ENCODE results near the gene BCL11A. TPM values are rescaled to one million over a fixed set of nuclear protein-coding genes. Genes with fewer than 3 reads are reported as not detected.

BCL11A gene
- total RNA-seq, 1 donor from 2014 or later = 6.7 TPM

DNA sequence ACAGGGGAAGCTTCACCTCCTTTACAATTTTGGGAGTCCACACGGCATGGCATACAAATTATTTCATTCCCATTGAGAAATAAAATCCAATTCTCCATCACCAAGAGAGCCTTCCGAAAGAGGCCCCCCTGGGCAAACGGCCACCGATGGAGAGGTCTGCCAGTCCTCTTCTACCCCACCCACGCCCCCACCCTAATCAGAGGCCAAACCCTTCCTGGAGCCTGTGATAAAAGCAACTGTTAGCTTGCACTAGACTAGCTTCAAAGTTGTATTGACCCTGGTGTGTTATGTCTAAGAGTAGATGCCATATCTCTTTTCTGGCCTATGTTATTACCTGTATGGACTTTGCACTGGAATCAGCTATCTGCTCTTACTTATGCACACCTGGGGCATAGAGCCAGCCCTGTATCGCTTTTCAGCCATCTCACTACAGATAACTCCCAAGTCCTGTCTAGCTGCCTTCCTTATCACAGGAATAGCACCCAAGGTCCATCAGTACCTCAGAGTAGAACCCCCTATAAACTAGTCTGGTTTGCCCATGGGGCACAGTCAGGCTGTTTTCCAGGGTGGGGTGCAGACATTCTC, 58.3 kb downstream of the BCL11A start:
- H3K36me3 ChIP-seq (ENCODE audit: control insufficient read depth, insufficient read depth, low read length) = no peaks in the 10 kb centered on the region
- H3K27me3 ChIP-seq (ENCODE audit: control insufficient read depth, insufficient read depth, low read length) = no peaks in the 10 kb centered on the region
- TF ChIP-seq, protein P1, sequence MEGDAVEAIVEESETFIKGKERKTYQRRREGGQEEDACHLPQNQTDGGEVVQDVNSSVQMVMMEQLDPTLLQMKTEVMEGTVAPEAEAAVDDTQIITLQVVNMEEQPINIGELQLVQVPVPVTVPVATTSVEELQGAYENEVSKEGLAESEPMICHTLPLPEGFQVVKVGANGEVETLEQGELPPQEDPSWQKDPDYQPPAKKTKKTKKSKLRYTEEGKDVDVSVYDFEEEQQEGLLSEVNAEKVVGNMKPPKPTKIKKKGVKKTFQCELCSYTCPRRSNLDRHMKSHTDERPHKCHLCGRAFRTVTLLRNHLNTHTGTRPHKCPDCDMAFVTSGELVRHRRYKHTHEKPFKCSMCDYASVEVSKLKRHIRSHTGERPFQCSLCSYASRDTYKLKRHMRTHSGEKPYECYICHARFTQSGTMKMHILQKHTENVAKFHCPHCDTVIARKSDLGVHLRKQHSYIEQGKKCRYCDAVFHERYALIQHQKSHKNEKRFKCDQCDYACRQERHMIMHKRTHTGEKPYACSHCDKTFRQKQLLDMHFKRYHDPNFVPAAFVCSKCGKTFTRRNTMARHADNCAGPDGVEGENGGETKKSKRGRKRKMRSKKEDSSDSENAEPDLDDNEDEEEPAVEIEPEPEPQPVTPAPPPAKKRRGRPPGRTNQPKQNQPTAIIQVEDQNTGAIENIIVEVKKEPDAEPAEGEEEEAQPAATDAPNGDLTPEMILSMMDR (IDR thresholded peaks at IDR 0.05; ENCODE audit: insufficient read depth, low read length, poor library complexity, severe bottlenecking) = no peak
- no peak overlapping the region for H3K4me3 ChIP-seq (ENCODE audit: low read depth, low read length)
- DNase-seq (ENCODE audit: low read depth) = no peak

DNA sequence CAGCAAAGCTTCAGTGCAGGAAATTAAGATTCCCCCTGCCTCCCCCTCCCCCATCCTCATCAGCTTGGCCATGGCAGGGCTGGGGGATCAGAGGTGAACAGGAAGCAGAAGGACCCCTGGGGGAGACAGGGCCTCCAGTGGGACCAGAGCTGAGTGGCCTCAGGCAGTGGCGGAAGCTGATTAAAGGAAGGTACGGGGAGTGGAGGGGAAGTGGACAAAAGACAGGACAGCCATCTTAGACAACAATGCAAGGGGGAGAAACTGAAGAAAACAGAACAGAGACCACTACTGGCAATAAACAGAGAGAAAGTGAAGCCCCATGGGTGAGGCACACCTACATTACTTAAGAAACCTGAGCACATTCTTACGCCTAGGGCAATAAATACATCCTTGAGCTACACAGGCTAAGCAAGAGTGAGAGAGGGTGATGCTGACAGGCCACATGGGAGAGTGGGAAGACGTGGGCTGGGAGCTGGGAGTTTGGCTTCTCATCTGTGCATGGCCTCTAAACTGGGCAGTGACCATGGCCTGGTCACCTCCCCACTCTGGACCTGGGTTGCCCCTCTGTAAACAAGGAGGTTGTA, 59.6 kb downstream of the BCL11A start:
- no peaks in the 10 kb centered on the region for H3K27me3 ChIP-seq (ENCODE audit: control insufficient read depth, insufficient read depth, low read length)
- TF ChIP-seq, protein P1 (IDR thresholded peaks at IDR 0.05; ENCODE audit: insufficient read depth, low read length, poor library complexity, severe bottlenecking) = no peak
- H3K36me3 ChIP-seq (ENCODE audit: control insufficient read depth, insufficient read depth, low read length) = no peaks in the 10 kb centered on the region
- H3K4me3 ChIP-seq (ENCODE audit: low read depth, low read length) = no peak overlapping the region
- DNase-seq (ENCODE audit: low read depth) = no peak

DNA sequence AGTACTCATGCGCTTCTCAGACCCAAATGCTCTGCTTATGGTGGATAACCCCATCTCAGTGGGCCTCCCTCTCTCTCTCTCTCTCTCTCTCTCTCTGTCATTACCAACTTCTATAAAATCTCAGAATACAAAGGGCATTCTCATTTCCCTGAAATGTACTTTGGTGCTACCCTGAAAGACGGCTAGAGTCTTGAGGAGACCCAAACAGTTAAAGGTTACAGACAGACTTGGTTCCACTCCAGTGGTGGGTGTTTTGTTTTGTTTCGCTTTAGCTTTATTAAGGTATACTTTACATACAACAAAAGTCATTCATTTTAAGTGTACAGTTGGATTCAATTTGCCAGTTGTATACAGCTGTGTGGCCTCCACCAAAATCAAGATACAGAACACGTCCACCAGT, 60.9 kb downstream of the BCL11A start:
- Histone ChIP-seq H3K27me3 (ENCODE audit: control insufficient read depth, insufficient read depth, low read length) (no peaks in the 10 kb centered on the region), H3K4me3 (ENCODE audit: low read depth, low read length) (no peak overlapping the region), H3K36me3 (ENCODE audit: control insufficient read depth, insufficient read depth, low read length) (no peaks in the 10 kb centered on the region)
- TF ChIP-seq, protein P1 (IDR thresholded peaks at IDR 0.05; ENCODE audit: insufficient read depth, low read length, poor library complexity, severe bottlenecking) = no peak
- no peak for DNase-seq (ENCODE audit: low read depth)

DNA sequence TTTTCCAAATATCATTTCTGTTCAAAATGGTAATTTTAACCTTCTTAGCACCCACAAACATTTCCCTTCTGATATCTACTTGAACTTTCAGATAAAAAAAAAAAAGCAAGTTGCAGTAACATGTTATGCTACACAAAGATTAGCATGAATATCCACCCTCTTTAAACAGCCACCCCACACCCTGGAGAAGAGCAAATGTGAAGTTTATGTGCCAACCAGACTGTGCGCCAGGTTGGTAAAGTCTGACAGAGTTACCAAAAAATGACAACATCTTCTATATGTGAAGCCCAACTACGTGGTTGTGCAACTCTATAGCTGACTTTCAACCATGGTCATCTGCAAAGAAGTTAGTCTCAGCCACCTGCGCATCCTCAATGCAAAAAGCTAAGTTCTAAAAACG, 62.6 kb downstream of the BCL11A start:
- H3K36me3 ChIP-seq (ENCODE audit: control insufficient read depth, insufficient read depth, low read length) = no peaks in the 10 kb centered on the region
- DNase-seq (ENCODE audit: low read depth) = no peak
- TF ChIP-seq, protein P1 (IDR thresholded peaks at IDR 0.05; ENCODE audit: insufficient read depth, low read length, poor library complexity, severe bottlenecking) = no peak
- no peaks in the 10 kb centered on the region for H3K27me3 ChIP-seq (ENCODE audit: control insufficient read depth, insufficient read depth, low read length)
- H3K4me3 ChIP-seq (ENCODE audit: low read depth, low read length) = no peak overlapping the region

- DNase-seq (ENCODE audit: low read depth) = no peak
- Histone ChIP-seq H3K36me3 (ENCODE audit: control insufficient read depth, insufficient read depth, low read length) (no peaks in the 10 kb centered on the region), H3K4me3 (ENCODE audit: low read depth, low read length) (no peak overlapping the region), H3K27me3 (ENCODE audit: control insufficient read depth, insufficient read depth, low read length) (no peaks in the 10 kb centered on the region)
- TF ChIP-seq, protein P1 (IDR thresholded peaks at IDR 0.05; ENCODE audit: insufficient read depth, low read length, poor library complexity, severe bottlenecking) = no peak
These were observed 63.0 kb downstream of the BCL11A start for GRCh38 chr2:60490441-60490840.

- Histone ChIP-seq H3K4me3 (ENCODE audit: low read depth, low read length) (no peak overlapping the region), H3K27me3 (ENCODE audit: control insufficient read depth, insufficient read depth, low read length) (no peaks in the 10 kb centered on the region), H3K36me3 (ENCODE audit: control insufficient read depth, insufficient read depth, low read length) (no peaks in the 10 kb centered on the region)
- DNase-seq (ENCODE audit: low read depth) = no peak
- TF ChIP-seq, protein P1 (IDR thresholded peaks at IDR 0.05; ENCODE audit: insufficient read depth, low read length, poor library complexity, severe bottlenecking) = no peak
These were observed 64.2 kb downstream of the BCL11A start for GRCh38 chr2:60489289-60489688.

Data from kidney epithelial cell (primary cell).